Panc1 (cell line): ENCODE measurements around the gene USP3. TPM values are rescaled to one million over a fixed set of nuclear protein-coding genes. Genes with fewer than 3 reads are reported as not detected.

Experiments used
- ATAC-seq: fragments of 200-7000 bp; cut with Tn5 transposase; 2 replicates; pipeline ENCODE4 v1.9.1; 2020; ENCODE audit warnings: mild to moderate bottlenecking, moderate library complexity
- BruUV-seq: library from RNA; stranded (reverse); fragments of 400-500 nt; replicated peaks from 2 replicates; lab custom pipeline; 2021; lab: Mats Ljungman, UMichigan
- CTCF ChIA-PET: fragments of 300-600 bp; sonication (Branson Sonifier 250); formaldehyde crosslinking; loops from one replicate; lab custom pipeline; 2022; ENCODE audit warnings: antibody characterized with exemption; lab: Charles Lee
- POLR2A ChIA-PET: fragments of 300-600 bp; sonication (Branson Sonifier 250); formaldehyde crosslinking; loops from one replicate; lab custom pipeline; 2022; ENCODE audit warnings: antibody characterized with exemption; lab: Charles Lee
- DNase-seq: peaks from one replicate; pipeline ENCODE4 v3.0.0-alpha.2; 2010; ENCODE audit warnings: low read depth, low spot score
- H3K27ac ChIP-seq: 2 replicates; pipeline ENCODE4 v1.5.1; 2011; ENCODE audit warnings: mild to moderate bottlenecking, low read length, inconsistent platforms
- H3K27me3 ChIP-seq: fragments of 200-500 bp; sonication (Bioruptor generic); 2 replicates; pipeline ENCODE4 v1.6.0; 2014; ENCODE audit warnings: low read length, inconsistent platforms; ENCODE audit not compliant: control insufficient read depth, insufficient read depth
- H3K36me3 ChIP-seq: fragments of 200-500 bp; sonication (Bioruptor generic); 2 replicates; pipeline ENCODE4 v1.5.1; 2014; ENCODE audit warnings: inconsistent platforms, mild to moderate bottlenecking, low read length, moderate library complexity; ENCODE audit not compliant: control insufficient read depth, insufficient read depth
- H3K4me1 ChIP-seq: 2 replicates; pipeline ENCODE4 v1.5.1; 2011; ENCODE audit warnings: inconsistent platforms, mild to moderate bottlenecking, low read length, moderate library complexity; ENCODE audit not compliant: control insufficient read depth, insufficient read depth
- H3K4me3 ChIP-seq, 2 experiments: 2 replicates each; pipeline ENCODE4 v1.5.1; 2011 to 2012; ENCODE audit warnings: low read depth in 2 of 2, low read length in 2 of 2, mild to moderate bottlenecking in 2 of 2, inconsistent platforms in 1 of 2, moderate library complexity in 1 of 2
- H3K9me3 ChIP-seq: fragments of 200-500 bp; sonication (Bioruptor generic); 2 replicates; pipeline ENCODE4 v1.5.1; 2014; ENCODE audit warnings: low read depth, mild to moderate bottlenecking, inconsistent platforms, low read length, moderate library complexity; ENCODE audit not compliant: control insufficient read depth, insufficient read depth
- POLR2AphosphoS5 ChIP-seq: IDR thresholded peaks from 2 replicates; pipeline ENCODE4 v1.6.1; 2012; ENCODE audit warnings: mild to moderate bottlenecking, low read depth, low read length, moderate library complexity
- SIN3A ChIP-seq: IDR thresholded peaks from 2 replicates; pipeline ENCODE4 v1.6.1; 2012; ENCODE audit warnings: low read depth, mild to moderate bottlenecking, low read length, moderate library complexity, borderline replicate concordance; ENCODE audit not compliant: insufficient read depth
- TCF7L2 ChIP-seq: IDR thresholded peaks from 2 replicates; pipeline ENCODE4 v1.6.1; 2011; ENCODE audit warnings: mild to moderate bottlenecking, low read depth, low read length, inconsistent platforms
- in situ Hi-C: cut with HindIII; loops from 2 replicates; pipeline ENCODE4 v1.10.0; 2016; ENCODE audit warnings: low sequenced_read_pairs, low pct_unique_long_range_greater_than_20kb
- intact Hi-C: fragments of 100-400 bp; cut with micrococcal nuclease; formaldehyde crosslinking; loops from one replicate; pipeline ENCODE4 v1.10.0; 2022; ENCODE audit not compliant: unreplicated experiment
- total RNA-seq: library from RNA; stranded (reverse); gene quantifications from one replicate; pipeline ENCODE4 v1.2.1, GENCODE V29; 2021; ENCODE audit not compliant: unreplicated experiment
- TF ChIP-seq, protein P1 (sequence below), 2 experiments: IDR thresholded peaks; 2 replicates each; pipeline ENCODE4 v1.6.1; 2011 to 2012; ENCODE audit warnings: low read depth in 2 of 2, control low read depth in 1 of 2, low read length in 1 of 2, mild to moderate bottlenecking in 1 of 2, moderate library complexity in 1 of 2; ENCODE audit not compliant: insufficient read depth in 1 of 2
- TF ChIP-seq, protein P2 (sequence below): fragments of 450-650 bp; IDR thresholded peaks from 2 replicates; pipeline ENCODE4 v1.5.1; 2017; ENCODE audit warnings: mild to moderate bottlenecking

USP3 gene
- total RNA-seq, 1 experiment from 2014 or later, result 51.4 TPM

DNA sequence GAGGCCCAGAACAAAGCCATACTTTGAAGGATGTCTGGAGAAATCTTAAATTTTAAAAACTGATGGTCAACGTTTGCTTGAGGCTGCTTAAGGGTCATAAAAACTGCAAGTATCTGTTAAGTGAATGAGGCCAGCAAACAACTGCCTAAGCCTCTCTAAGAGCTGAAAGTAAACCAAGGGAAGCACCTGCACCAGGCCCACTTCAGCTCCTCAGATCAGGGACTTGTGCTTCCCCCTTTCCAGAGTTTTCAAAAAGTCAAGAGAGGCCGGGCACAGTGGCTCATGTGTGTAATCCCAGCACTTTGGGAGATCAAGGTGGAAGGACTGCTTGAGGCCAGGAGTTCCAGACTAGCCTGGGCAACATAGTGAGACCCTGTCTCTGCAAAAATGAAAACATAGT is 101.9 kb downstream of the USP3 start:
- H3K27ac ChIP-seq, result no peak overlapping the region
- H3K4me3 ChIP-seq, result no peak overlapping the region
- DNase-seq, result no peak
- no TSS peak for BruUV-seq
- CTCF ChIA-PET, result no interaction called here
- H3K27me3 ChIP-seq, result no peaks in the 10 kb centered on the region
- ATAC-seq, result no peak
- H3K4me1 ChIP-seq, result peaks cover 12% of the 10 kb centered on the region
- peaks cover 2% of the 10 kb centered on the region; the same call in 1 of the 2 replicates for H3K36me3 ChIP-seq
- in situ Hi-C loops (no loop called here), intact Hi-C loops (no loop called here)
- TF ChIP-seq, protein P1, sequence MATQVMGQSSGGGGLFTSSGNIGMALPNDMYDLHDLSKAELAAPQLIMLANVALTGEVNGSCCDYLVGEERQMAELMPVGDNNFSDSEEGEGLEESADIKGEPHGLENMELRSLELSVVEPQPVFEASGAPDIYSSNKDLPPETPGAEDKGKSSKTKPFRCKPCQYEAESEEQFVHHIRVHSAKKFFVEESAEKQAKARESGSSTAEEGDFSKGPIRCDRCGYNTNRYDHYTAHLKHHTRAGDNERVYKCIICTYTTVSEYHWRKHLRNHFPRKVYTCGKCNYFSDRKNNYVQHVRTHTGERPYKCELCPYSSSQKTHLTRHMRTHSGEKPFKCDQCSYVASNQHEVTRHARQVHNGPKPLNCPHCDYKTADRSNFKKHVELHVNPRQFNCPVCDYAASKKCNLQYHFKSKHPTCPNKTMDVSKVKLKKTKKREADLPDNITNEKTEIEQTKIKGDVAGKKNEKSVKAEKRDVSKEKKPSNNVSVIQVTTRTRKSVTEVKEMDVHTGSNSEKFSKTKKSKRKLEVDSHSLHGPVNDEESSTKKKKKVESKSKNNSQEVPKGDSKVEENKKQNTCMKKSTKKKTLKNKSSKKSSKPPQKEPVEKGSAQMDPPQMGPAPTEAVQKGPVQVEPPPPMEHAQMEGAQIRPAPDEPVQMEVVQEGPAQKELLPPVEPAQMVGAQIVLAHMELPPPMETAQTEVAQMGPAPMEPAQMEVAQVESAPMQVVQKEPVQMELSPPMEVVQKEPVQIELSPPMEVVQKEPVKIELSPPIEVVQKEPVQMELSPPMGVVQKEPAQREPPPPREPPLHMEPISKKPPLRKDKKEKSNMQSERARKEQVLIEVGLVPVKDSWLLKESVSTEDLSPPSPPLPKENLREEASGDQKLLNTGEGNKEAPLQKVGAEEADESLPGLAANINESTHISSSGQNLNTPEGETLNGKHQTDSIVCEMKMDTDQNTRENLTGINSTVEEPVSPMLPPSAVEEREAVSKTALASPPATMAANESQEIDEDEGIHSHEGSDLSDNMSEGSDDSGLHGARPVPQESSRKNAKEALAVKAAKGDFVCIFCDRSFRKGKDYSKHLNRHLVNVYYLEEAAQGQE (IDR thresholded peaks at IDR 0.05; ENCODE audit: insufficient read depth in 1 of 2, low read depth in 2 of 2, low read length in 1 of 2), result no peak
- TF ChIP-seq TCF7L2, result no peak
- no peak for TF ChIP-seq POLR2AphosphoS5
- TF ChIP-seq, protein P2, sequence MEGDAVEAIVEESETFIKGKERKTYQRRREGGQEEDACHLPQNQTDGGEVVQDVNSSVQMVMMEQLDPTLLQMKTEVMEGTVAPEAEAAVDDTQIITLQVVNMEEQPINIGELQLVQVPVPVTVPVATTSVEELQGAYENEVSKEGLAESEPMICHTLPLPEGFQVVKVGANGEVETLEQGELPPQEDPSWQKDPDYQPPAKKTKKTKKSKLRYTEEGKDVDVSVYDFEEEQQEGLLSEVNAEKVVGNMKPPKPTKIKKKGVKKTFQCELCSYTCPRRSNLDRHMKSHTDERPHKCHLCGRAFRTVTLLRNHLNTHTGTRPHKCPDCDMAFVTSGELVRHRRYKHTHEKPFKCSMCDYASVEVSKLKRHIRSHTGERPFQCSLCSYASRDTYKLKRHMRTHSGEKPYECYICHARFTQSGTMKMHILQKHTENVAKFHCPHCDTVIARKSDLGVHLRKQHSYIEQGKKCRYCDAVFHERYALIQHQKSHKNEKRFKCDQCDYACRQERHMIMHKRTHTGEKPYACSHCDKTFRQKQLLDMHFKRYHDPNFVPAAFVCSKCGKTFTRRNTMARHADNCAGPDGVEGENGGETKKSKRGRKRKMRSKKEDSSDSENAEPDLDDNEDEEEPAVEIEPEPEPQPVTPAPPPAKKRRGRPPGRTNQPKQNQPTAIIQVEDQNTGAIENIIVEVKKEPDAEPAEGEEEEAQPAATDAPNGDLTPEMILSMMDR, result no peak
- TF ChIP-seq SIN3A, result no peak
- no peaks in the 10 kb centered on the region for H3K9me3 ChIP-seq
- POLR2A ChIA-PET, result no interaction called here

DNA sequence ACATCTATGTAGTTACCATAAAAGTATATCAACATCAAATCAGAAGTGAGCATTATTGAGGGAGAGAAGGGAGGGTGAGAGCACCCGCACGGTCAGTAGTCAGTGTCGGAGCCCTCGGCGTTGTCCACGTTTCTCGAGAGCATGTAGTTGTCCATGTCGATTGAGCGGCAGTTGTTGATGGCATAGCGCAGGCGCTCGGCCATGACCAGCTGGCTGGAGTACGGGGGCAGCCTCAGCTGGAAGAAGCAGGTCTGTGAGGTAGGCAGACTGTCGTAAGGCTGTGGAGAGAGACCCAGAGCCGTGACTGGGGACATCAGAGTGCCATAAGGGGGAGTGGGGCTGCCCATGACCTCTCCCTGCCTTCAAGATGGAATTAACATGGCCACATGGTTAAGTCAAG is 104.6 kb downstream of the USP3 start:
- DNase-seq (no peak), ATAC-seq (no peak)
- Histone ChIP-seq H3K9me3 (no peaks in the 10 kb centered on the region), H3K36me3 (peaks cover 2% of the 10 kb centered on the region; the same call in 1 of the 2 replicates), H3K27ac (no peak overlapping the region), H3K4me1 (peaks cover 7% of the 10 kb centered on the region), H3K27me3 (no peaks in the 10 kb centered on the region), H3K4me3 (no peak overlapping the region)
- CTCF ChIA-PET, result interaction anchor here (1.7 kb wide), 1 partner anchor 459 kb away, joined by 11 read pairs; no protein-coding TSS in a partner anchor
- BruUV-seq, result no TSS peak
- in situ Hi-C loops, result no loop called here
- intact Hi-C loops, result no loop called here
- POLR2A ChIA-PET, result no interaction called here
- TF ChIP-seq, protein P2, result no peak
- TF ChIP-seq, protein P1 (IDR thresholded peaks at IDR 0.05; ENCODE audit: insufficient read depth in 1 of 2, low read depth in 2 of 2, low read length in 1 of 2), result no peak
- TF ChIP-seq POLR2AphosphoS5, result no peak
- TF ChIP-seq TCF7L2, result no peak
- no peak for TF ChIP-seq SIN3A
